HepG2 (cell line): Measurements from ENCODE around the gene RERE. TPM values are rescaled to one million over a fixed set of nuclear protein-coding genes. Genes with fewer than 3 reads are reported as not detected.

Source experiments
- ATAC-seq: fragments of 200-7000 bp; cut with Tn5 transposase; 3 replicates; pipeline ENCODE4 v1.9.1; 2020; ENCODE audit warnings: mild to moderate bottlenecking, moderate library complexity
- BruUV-seq: library from RNA; stranded (reverse); fragments of 400-500 nt; replicated peaks from 2 replicates; lab custom pipeline; 2021; lab: Mats Ljungman, UMichigan
- CTCF ChIA-PET: fragments of 300-600 bp; formaldehyde crosslinking; extraction: SDS; loops from one replicate; lab custom pipeline; 2021; ENCODE audit warnings: low total read pairs, inconsistent platforms, low intra/inter-chr PET ratio; lab: Yijun Ruan, JAX
- POLR2A ChIA-PET: fragments of 350-600 bp; sonication (Branson Sonifier 250); formaldehyde crosslinking; loops from one replicate; lab custom pipeline; 2020; ENCODE audit warnings: antibody characterized with exemption, inconsistent platforms; lab: Yijun Ruan, JAX
- DNase-seq: peaks from one replicate; pipeline ENCODE4 v3.0.0-alpha.2; 2015; ENCODE audit warnings: low spot score
- FAIRE-seq: peaks from 3 replicates; lab custom pipeline; 2011; peaks lifted over from hg19 to GRCh38; lab: Jason Lieb, UNC
- H2AFZ ChIP-seq: one replicate; pipeline ENCODE4 v1.6.1; 2011; ENCODE audit warnings: low read length, inconsistent platforms
- H3K27ac ChIP-seq: fragments of 300-600 bp; 3 replicates; pipeline ENCODE4 v1.8.0; 2011; ENCODE audit warnings: mixed run types, mild to moderate bottlenecking, mixed read lengths, low read length, inconsistent platforms; ENCODE audit not compliant: insufficient read depth; ENCODE audit errors: extremely low read length
- H3K27me3 ChIP-seq, 2 experiments: fragments of 200-600 bp in 1 of 2; 2 replicates in 1 of 2; 3 replicates in 1 of 2; pipeline versions ENCODE4 v1.6.0 to v1.8.0; 2011; ENCODE audit warnings: low read length in 2 of 2, mild to moderate bottlenecking in 2 of 2, moderate library complexity in 2 of 2, inconsistent platforms in 1 of 2; ENCODE audit not compliant: insufficient read depth in 2 of 2, control insufficient read depth in 1 of 2
- H3K36me3 ChIP-seq, 2 experiments: fragments of 200-600 bp in 1 of 2; replicated peaks in 1 of 2; 2 replicates in 1 of 2; 3 replicates in 1 of 2; pipeline versions ENCODE4 v1.5.1 to v1.8.0; 2011; ENCODE audit warnings: low read length in 2 of 2, inconsistent platforms in 1 of 2; ENCODE audit not compliant: insufficient read depth in 2 of 2, control insufficient read depth in 1 of 2
- H3K4me1 ChIP-seq: 2 replicates; pipeline ENCODE4 v1.5.1; 2012; ENCODE audit warnings: low read length, inconsistent platforms; ENCODE audit not compliant: insufficient read depth
- H3K4me2 ChIP-seq: 2 replicates; pipeline ENCODE4 v1.6.0; 2011; ENCODE audit warnings: low read depth, low read length, inconsistent platforms
- H3K4me3 ChIP-seq, 3 experiments: fragments of 200-600 bp in 1 of 3; sonication (generic), shearing (Covaris generic) in 1 of 3; replicated peaks in 1 of 3; 2 replicates each; pipeline ENCODE4 v1.5.1; 2011 to 2016; ENCODE audit warnings: low read length in 3 of 3, inconsistent platforms in 2 of 3, low read depth in 2 of 3, mild to moderate bottlenecking in 2 of 3, control low read depth in 1 of 3, mixed read lengths in 1 of 3; ENCODE audit not compliant: insufficient read depth in 1 of 3
- H3K79me2 ChIP-seq: one replicate; pipeline ENCODE4 v1.6.1; 2011; ENCODE audit warnings: low read length, inconsistent platforms; ENCODE audit not compliant: insufficient read depth
- H3K9ac ChIP-seq: 2 replicates; pipeline ENCODE4 v1.6.0; 2011; ENCODE audit warnings: mild to moderate bottlenecking, low read depth, low read length, inconsistent platforms; ENCODE audit not compliant: insufficient read depth
- H3K9me3 ChIP-seq: 2 replicates; pipeline ENCODE4 v1.5.1; 2012; ENCODE audit warnings: mild to moderate bottlenecking, low read length
- H4K20me1 ChIP-seq: 2 replicates; pipeline ENCODE4 v1.6.0; 2011; ENCODE audit warnings: inconsistent platforms, mild to moderate bottlenecking, low read length, moderate library complexity; ENCODE audit not compliant: insufficient read depth
- CENPBD1 ChIP-seq: sonication (generic); formaldehyde crosslinking; IDR thresholded peaks from 2 replicates; pipeline ENCODE4 v1.8.0; 2022; ENCODE audit warnings: missing genetic modification reagents, low read depth, mild to moderate bottlenecking, borderline replicate concordance
- ESRRA ChIP-seq: sonication (generic); formaldehyde crosslinking; IDR thresholded peaks from 2 replicates; pipeline ENCODE4 v1.5.1; 2020; ENCODE audit warnings: mild to moderate bottlenecking, low read depth, missing genetic modification reagents
- FOXK2 ChIP-seq: fragments of 450-650 bp; IDR thresholded peaks from 2 replicates; pipeline ENCODE4 v1.6.1; 2016
- KAT2B ChIP-seq: fragments of 150-350 bp; IDR thresholded peaks from 2 replicates; pipeline ENCODE4 v1.6.1; 2014; ENCODE audit warnings: low read depth, low read length, borderline replicate concordance
- KDM1A ChIP-seq: IDR thresholded peaks from 2 replicates; pipeline ENCODE4 v1.6.1; 2016; ENCODE audit warnings: missing compliant biosample characterization
- KDM4B ChIP-seq: sonication (generic); formaldehyde crosslinking; IDR thresholded peaks from 2 replicates; pipeline ENCODE4 v1.4.0; 2020; ENCODE audit warnings: missing genetic modification reagents
- NAIF1 ChIP-seq: sonication (generic); formaldehyde crosslinking; IDR thresholded peaks from 2 replicates; pipeline ENCODE4 v1.5.0; 2020; ENCODE audit warnings: mild to moderate bottlenecking, missing genetic modification reagents, borderline replicate concordance
- PAF1 ChIP-seq: IDR thresholded peaks from 2 replicates; pipeline ENCODE4 v1.6.1; 2016; ENCODE audit warnings: missing genetic modification reagents, missing compliant biosample characterization
- PHB2 ChIP-seq: fragments of 450-650 bp; IDR thresholded peaks from 2 replicates; pipeline ENCODE4 v1.6.1; 2018; ENCODE audit not compliant: partially characterized antibody
- PPARG ChIP-seq: conservative IDR thresholded peaks from 2 replicates; pipeline ENCODE4 v1.6.1; 2016; ENCODE audit warnings: missing biosample characterization, missing genetic modification reagents
- RORA ChIP-seq: sonication (generic); formaldehyde crosslinking; IDR thresholded peaks from 2 replicates; pipeline ENCODE4 v1.5.0; 2020; ENCODE audit warnings: mild to moderate bottlenecking, missing genetic modification reagents, moderate library complexity
- SMAD1 ChIP-seq: sonication (generic); formaldehyde crosslinking; IDR thresholded peaks from 2 replicates; pipeline ENCODE4 v1.4.0; 2020; ENCODE audit warnings: missing genetic modification reagents, low read depth, mild to moderate bottlenecking, borderline replicate concordance
- SOX13 ChIP-seq, 3 experiments: fragments of 450-650 bp in 1 of 3; sonication (generic) in 1 of 3; formaldehyde crosslinking in 1 of 3; IDR thresholded peaks in 2 of 3; conservative IDR thresholded peaks in 1 of 3; 2 replicates each; pipeline versions ENCODE4 v1.5.0 to v1.6.1; 2016 to 2020; ENCODE audit warnings: antibody characterized with exemption in 1 of 3, mild to moderate bottlenecking in 1 of 3, missing compliant biosample characterization in 1 of 3, missing genetic modification reagents in 1 of 3, moderate library complexity in 1 of 3
- SP2 ChIP-seq: sonication (generic); formaldehyde crosslinking; IDR thresholded peaks from 2 replicates; pipeline ENCODE4 v1.5.1; 2020; ENCODE audit warnings: mild to moderate bottlenecking, missing genetic modification reagents
- ZBTB44 ChIP-seq: sonication (generic); formaldehyde crosslinking; IDR thresholded peaks from 2 replicates; pipeline ENCODE4 v1.4.0; 2020; ENCODE audit warnings: missing genetic modification reagents
- ZBTB7A ChIP-seq: sonication (generic); formaldehyde crosslinking; IDR thresholded peaks from 2 replicates; pipeline ENCODE4 v1.8.0; 2022; ENCODE audit warnings: mild to moderate bottlenecking, missing genetic modification reagents
- ZNF180 ChIP-seq: sonication (generic); formaldehyde crosslinking; IDR thresholded peaks from 2 replicates; pipeline ENCODE4 v1.4.0; 2020; ENCODE audit warnings: low read depth, missing genetic modification reagents, borderline replicate concordance
- ZNF260 ChIP-seq: sonication (generic); formaldehyde crosslinking; IDR thresholded peaks from 2 replicates; pipeline ENCODE4 v1.4.0; 2020; ENCODE audit warnings: missing genetic modification reagents, low read depth, mild to moderate bottlenecking, borderline replicate concordance
- ZNF337 ChIP-seq: sonication (generic); formaldehyde crosslinking; IDR thresholded peaks from 2 replicates; pipeline ENCODE4 v1.5.1; 2020; ENCODE audit warnings: missing genetic modification reagents, low read depth, mild to moderate bottlenecking, borderline replicate concordance
- ZNF432 ChIP-seq: sonication (generic); formaldehyde crosslinking; IDR thresholded peaks from 2 replicates; pipeline ENCODE4 v1.5.0; 2020; ENCODE audit warnings: missing genetic modification reagents, mild to moderate bottlenecking, borderline replicate concordance
- ZNF615 ChIP-seq: sonication (generic); formaldehyde crosslinking; IDR thresholded peaks from 2 replicates; pipeline ENCODE4 v1.5.0; 2020; ENCODE audit warnings: mild to moderate bottlenecking, missing genetic modification reagents, borderline replicate concordance
- ZNF713 ChIP-seq: sonication (generic); formaldehyde crosslinking; IDR thresholded peaks from 2 replicates; pipeline ENCODE4 v1.4.0; 2020; ENCODE audit warnings: mild to moderate bottlenecking, missing genetic modification reagents
- ZNF784 ChIP-seq: sonication (generic); formaldehyde crosslinking; IDR thresholded peaks from 2 replicates; pipeline ENCODE4 v1.5.1; 2020; ENCODE audit warnings: missing genetic modification reagents, mild to moderate bottlenecking, borderline replicate concordance
- ZSCAN31 ChIP-seq: sonication (generic); formaldehyde crosslinking; IDR thresholded peaks from 2 replicates; pipeline ENCODE4 v1.5.0; 2020; ENCODE audit warnings: low read depth, mild to moderate bottlenecking, missing genetic modification reagents
- WGBS: methylation state at CpG from one replicate; pipeline ENCODE4 v1.1.6; 2017; ENCODE audit warnings: low lambda C conversion rate; 5-methylcytosine and 5-hydroxymethylcytosine counted together
- in situ Hi-C: cut with HindIII; loops from 2 replicates; pipeline ENCODE4 v1.10.0; 2017; ENCODE audit warnings: low pct_unique_long_range_greater_than_20kb; ENCODE audit not compliant: extremely low pct_ligation_motif_present
- intact Hi-C: fragments of 100-400 bp; cut with micrococcal nuclease; formaldehyde crosslinking; loops from one replicate; pipeline ENCODE4 v1.10.0; 2022; ENCODE audit not compliant: unreplicated experiment
- polyA plus RNA-seq, 8 experiments: library from polyadenylated mRNA; depleted of rRNA in 3 of 8; stranded (reverse) in 7 of 8; unstranded in 1 of 8; fragments of >200 nt; fragmentation: Illumina TruSeq in 4 of 8; extraction: Trizol in 4 of 8; gene quantifications; 2 replicates each; pipeline versions ENCODE4 v1.2.1 to v1.2.3, GENCODE V29; 2011 to 2016; ENCODE audit warnings: low read depth in 4 of 8, missing spikeins in 1 of 8, mixed read lengths in 1 of 8; ENCODE audit not compliant: insufficient read depth in 1 of 8
- total RNA-seq, 5 experiments: library from RNA; depleted of rRNA; stranded (reverse); fragments of >200 nt; fragmentation: Illumina TruSeq; extraction: Trizol; gene quantifications; 2 replicates each; pipeline ENCODE4 v1.2.3, GENCODE V29; 2016; ENCODE audit warnings: low read depth in 1 of 5

Gene RERE
- total and polyA plus RNA-seq, 2 of the 13 experiments (the other 11 are each of a cell fraction or from before 2014, with no cell fraction given) = 18.3 to 21.9 TPM

- no peak for FAIRE-seq
- POLR2A ChIA-PET = no interaction called here
- peaks cover 52% of the 10 kb centered on the region for H3K4me1 ChIP-seq
- TF ChIP-seq ZNF784 = peak; percentile 12; the same call in 1 of the 2 replicates
- TF ChIP-seq KDM4B (CRISPR knock-in tag) = no peak
- no peak for TF ChIP-seq PPARG (CRISPR knock-in tag)
- no peak for TF ChIP-seq CENPBD1
- no peak for TF ChIP-seq ZBTB7A (CRISPR knock-in tag)
- peak; percentile 42; the same call in 1 of the 2 replicates for TF ChIP-seq ZSCAN31
- no peak for TF ChIP-seq KDM1A (CRISPR knock-in tag)
- no peak for TF ChIP-seq ZBTB44 (CRISPR knock-in tag)
- TF ChIP-seq SOX13 (IDR thresholded peaks at IDR 0.05) = no peak
- peak in 1 of 2 experiments; percentile 23; a peak in 1 of 4 replicates for TF ChIP-seq SOX13 (CRISPR knock-in tag; conservative IDR thresholded peaks at IDR 0.05 in 1 of 2, IDR thresholded peaks at IDR 0.05 in 1 of 2)
- TF ChIP-seq ESRRA (CRISPR knock-in tag) = no peak
- TF ChIP-seq ZNF432 = no peak
- TF ChIP-seq PAF1 (CRISPR knock-in tag) = no peak
- TF ChIP-seq ZNF713 (CRISPR knock-in tag) = no peak
- TF ChIP-seq NAIF1 (CRISPR knock-in tag) = 0 out of 2 replicates have a peak, but pooled peaks have one; percentile 22
- no peak for TF ChIP-seq SP2 (CRISPR knock-in tag)
- TF ChIP-seq ZNF180 (CRISPR knock-in tag) = no peak
- no peak for TF ChIP-seq KAT2B
- no peak for TF ChIP-seq RORA (CRISPR knock-in tag)
- TF ChIP-seq ZNF615 (CRISPR knock-in tag) = no peak
- TF ChIP-seq ZNF260 = no peak
- TF ChIP-seq PHB2 = no peak
- no peak for TF ChIP-seq FOXK2
- 0 out of 2 replicates have a peak, but pooled peaks have one; percentile 39 for TF ChIP-seq ZNF337 (CRISPR knock-in tag)
- no peak for TF ChIP-seq SMAD1 (CRISPR knock-in tag)
Observed at GRCh38 chr1:8818325-8818775, 910 bp upstream of the RERE start.

More at GRCh38 chr1:8818325-8818775, 910 bp upstream of the RERE start:
- in situ Hi-C loops (no loop called here), intact Hi-C loops (loop anchor here (5.0 kb wide), 2 partner anchors 39 to 76 kb away; no protein-coding TSS in a partner anchor)
- Histone ChIP-seq H3K36me3 (no peaks in the 10 kb centered on the region), H3K9me3 (no peaks in the 10 kb centered on the region), H3K9ac (peak overlapping the region; percentile 86), H4K20me1 (peaks cover 12% of the 10 kb centered on the region), H2AFZ (no peak overlapping the region), H3K79me2 (peaks cover 41% of the 10 kb centered on the region), H3K4me2 (peak overlapping the region; percentile 76), H3K27me3 (no peaks in the 10 kb centered on the region; a peak in 1 of 5 replicates), H3K4me3 (peak overlapping the region; percentile 89 to 95 (median 91)), H3K27ac (peak overlapping the region; percentile 88)
- WGBS = 2% methylated on average over 4 of the region's 4 CpGs
- BruUV-seq = TSS peak; percentile 91
- CTCF ChIA-PET = no interaction called here
- no peak for ATAC-seq
- no peak for DNase-seq
